ENCODE measurements around the gene MATR3. TPM values are rescaled to one million over a fixed set of nuclear protein-coding genes. Genes with fewer than 3 reads are reported as not detected.

The MATR3 gene
- total RNA-seq, 3 donors from 2014 or later: 112 to 165 (median 136) TPM

DNA sequence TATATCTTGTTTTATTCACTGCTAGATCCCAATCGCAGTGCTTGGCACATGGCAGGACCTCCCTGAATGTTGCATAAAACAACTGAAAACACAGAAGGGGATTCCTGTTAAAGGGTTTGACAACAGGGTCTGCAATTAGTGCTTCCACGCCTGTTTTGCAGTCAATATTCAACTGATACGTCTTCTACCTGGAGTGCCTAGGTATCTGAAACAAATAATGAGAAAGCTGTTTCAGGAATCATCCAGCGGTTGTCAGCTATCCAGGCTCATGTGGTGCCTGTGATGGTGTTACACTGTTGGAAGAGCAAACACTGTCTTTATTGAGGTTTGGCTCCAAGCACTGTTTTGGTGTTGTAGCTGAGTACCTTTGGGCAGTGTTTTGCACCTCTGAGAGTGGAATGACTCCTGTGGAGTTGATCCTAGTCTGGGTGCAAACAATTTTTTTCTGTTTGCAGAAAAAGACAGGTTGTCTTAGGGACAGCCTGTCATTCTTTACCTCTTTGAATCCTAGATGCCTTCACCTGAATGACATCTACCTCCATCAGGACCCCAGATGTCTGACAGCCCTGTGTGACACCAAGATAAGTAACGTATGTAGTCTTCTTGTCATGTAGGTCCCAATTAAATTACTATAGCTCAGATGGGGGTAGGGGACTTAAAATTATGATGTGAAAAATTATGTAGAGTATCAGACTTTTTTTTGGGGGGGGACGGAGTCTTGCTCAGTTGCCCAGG is 14.8 kb upstream of the MATR3 start:
- Histone ChIP-seq H3K4me1 (ENCODE audit: low read depth) (peaks cover 49% of the 10 kb centered on the region), H3K36me3 (ENCODE audit: low read depth) (no peaks in the 10 kb centered on the region), H3K4me3 (no peak overlapping the region), H3K9me3 (no peaks in the 10 kb centered on the region)
- DNase-seq (no peak), ATAC-seq (no peak)
- intact Hi-C loops (cut with DNase I, micrococcal nuclease): no loop called here
- TF ChIP-seq, protein P1, sequence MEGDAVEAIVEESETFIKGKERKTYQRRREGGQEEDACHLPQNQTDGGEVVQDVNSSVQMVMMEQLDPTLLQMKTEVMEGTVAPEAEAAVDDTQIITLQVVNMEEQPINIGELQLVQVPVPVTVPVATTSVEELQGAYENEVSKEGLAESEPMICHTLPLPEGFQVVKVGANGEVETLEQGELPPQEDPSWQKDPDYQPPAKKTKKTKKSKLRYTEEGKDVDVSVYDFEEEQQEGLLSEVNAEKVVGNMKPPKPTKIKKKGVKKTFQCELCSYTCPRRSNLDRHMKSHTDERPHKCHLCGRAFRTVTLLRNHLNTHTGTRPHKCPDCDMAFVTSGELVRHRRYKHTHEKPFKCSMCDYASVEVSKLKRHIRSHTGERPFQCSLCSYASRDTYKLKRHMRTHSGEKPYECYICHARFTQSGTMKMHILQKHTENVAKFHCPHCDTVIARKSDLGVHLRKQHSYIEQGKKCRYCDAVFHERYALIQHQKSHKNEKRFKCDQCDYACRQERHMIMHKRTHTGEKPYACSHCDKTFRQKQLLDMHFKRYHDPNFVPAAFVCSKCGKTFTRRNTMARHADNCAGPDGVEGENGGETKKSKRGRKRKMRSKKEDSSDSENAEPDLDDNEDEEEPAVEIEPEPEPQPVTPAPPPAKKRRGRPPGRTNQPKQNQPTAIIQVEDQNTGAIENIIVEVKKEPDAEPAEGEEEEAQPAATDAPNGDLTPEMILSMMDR (IDR thresholded peaks at IDR 0.05): no peak

DNA sequence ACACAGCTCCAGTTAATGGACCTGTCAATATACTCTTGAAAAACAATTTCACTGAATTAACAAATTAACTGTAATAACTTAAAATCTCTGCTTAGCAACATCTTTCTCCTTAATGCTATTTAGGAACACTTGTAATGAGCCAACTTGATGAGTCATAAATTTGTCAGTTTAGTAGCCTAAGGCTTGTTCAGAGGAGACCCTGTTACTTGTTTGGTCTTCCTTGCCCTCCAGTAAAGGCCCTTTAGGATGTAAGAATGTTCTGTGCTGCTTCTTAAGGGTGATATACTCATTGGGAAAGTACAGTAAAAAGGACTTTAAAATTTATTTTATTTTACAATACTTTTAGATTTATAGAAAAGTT is 11.4 kb upstream of the MATR3 start:
- Histone ChIP-seq H3K4me1 (ENCODE audit: low read depth) (peaks cover 33% of the 10 kb centered on the region), H3K36me3 (ENCODE audit: low read depth) (no peaks in the 10 kb centered on the region), H3K4me3 (no peak overlapping the region), H3K9me3 (no peaks in the 10 kb centered on the region)
- no peak for DNase-seq
- intact Hi-C loops (cut with DNase I, micrococcal nuclease): no loop called here
- TF ChIP-seq, protein P1 (IDR thresholded peaks at IDR 0.05): no peak
- ATAC-seq: no peak

DNA sequence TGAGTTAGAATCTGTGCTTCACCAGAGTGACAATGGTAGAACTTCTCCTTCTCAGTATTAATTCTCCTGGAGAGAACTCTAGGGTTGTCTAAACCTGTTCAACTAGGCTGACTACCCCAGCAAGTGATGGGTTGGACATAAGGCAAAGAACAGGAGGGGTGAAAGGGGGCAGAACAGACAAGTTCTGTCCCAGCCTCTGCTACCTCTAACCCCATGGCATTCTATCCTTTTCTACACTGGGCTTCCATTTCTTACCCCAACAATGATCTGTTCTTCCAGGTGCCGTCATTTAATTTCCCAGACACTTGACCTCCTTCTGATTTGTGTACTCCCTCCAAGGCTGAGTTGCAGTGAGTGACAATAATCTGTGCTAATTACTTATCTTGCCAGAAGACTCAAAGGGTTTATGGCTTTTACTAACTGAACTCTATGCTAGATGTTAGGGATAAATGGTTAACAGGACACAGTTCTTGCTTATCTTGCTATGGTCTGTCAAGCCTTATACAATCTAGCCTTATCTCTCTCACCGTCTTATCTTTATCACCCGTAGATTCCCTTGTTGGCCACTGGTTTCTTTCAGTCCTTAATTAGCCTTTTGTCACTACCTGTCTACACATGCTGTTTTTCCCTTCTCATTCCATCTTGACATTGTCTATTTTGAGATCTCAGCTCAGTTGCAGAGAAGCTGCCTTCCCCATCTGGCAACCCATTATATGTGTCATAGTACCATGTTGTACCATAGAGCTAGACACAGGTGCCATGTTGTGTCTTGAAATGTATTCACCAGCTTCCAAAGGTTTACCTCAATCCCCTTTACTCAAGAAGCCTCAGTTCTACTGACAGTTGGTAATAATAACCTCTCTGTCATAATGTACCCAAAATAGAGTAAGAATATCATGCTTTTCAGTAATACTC is 10.0 kb upstream of the MATR3 start:
- Histone ChIP-seq H3K4me1 (ENCODE audit: low read depth) (peaks cover 32% of the 10 kb centered on the region), H3K4me3 (no peak overlapping the region), H3K36me3 (ENCODE audit: low read depth) (no peaks in the 10 kb centered on the region), H3K9me3 (no peaks in the 10 kb centered on the region)
- intact Hi-C loops (cut with DNase I, micrococcal nuclease): no loop called here
- peak; percentile 88 for ATAC-seq
- DNase-seq: no peak
- TF ChIP-seq, protein P1 (IDR thresholded peaks at IDR 0.05): no peak

DNA sequence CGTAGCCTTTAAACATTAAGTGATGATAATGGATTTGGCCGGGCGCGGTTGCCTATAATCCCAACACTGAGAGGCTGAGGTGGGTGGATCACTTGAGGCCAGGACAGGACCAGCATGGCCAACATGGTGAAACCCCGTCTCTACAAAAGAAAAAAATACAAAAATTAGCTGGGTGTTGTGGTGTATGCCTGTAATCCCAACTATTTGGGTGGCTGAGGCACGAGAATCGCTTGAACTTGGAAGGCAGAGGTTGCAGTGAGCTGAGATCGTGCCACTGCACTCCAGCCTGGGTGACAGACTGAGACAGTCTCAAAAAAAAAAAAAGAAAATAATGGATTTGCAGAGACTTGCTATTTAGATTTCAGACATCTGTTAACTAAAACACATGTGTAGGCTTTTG is 9.2 kb upstream of the MATR3 start:
- TF ChIP-seq, protein P1 (IDR thresholded peaks at IDR 0.05): no peak
- Histone ChIP-seq H3K36me3 (ENCODE audit: low read depth) (no peaks in the 10 kb centered on the region), H3K9me3 (no peaks in the 10 kb centered on the region), H3K4me1 (ENCODE audit: low read depth) (peaks cover 30% of the 10 kb centered on the region), H3K4me3 (no peak overlapping the region)
- no peak for ATAC-seq
- no peak for DNase-seq
- intact Hi-C loops (cut with DNase I, micrococcal nuclease): no loop called here

DNA sequence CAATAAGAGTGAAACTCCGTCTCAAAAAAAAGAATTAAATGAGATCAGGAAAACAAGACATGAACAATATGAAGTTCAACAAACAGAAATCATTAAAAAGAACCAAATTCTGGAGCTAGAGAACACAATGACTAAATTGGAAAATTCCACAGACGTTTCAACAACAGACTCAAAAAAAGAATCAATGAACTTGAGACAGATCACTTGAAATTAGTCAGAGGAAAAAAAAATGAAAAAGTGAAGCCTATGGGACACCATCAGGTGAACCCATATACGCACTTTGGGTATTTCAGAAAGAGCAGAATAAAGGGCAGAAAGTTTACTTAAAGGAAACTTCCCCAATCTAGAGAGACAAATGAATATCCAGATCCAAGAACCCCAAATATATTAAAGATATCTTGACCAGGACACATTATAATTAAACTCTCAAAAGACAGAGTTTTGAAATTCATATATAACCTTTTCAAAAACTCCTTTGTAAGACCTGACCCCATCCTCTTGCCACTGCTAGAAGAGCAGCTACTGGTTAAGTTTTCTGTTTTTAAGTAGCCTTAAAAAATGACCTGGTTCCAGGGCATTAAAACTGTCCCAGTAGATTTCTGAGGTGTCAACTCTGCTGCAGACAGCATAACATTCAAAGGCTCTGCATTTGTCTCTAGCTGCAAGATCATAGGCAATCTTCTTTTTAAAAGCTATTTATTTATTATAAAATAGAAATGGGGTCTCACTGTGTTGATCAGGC is 7.7 kb upstream of the MATR3 start:
- H3K36me3 ChIP-seq (ENCODE audit: low read depth): no peaks in the 10 kb centered on the region
- TF ChIP-seq, protein P1 (IDR thresholded peaks at IDR 0.05): no peak
- intact Hi-C loops (cut with DNase I, micrococcal nuclease): no loop called here
- H3K9me3 ChIP-seq: no peaks in the 10 kb centered on the region
- H3K4me3 ChIP-seq: no peak overlapping the region
- H3K4me1 ChIP-seq (ENCODE audit: low read depth): peaks cover 30% of the 10 kb centered on the region
- DNase-seq: no peak
- no peak for ATAC-seq

Data from mucosa of descending colon (tissue), 3 donors.